Activated CD4-positive, alpha-beta T cell treated with anti-CD3 and anti-CD28 coated beads, Interleukin-2, amount 50 U/mL, for 1 hour (primary cell): Measurements from ENCODE around the gene DOK3.
A peak's percentile ranks its signal among the peaks of the same experiment; 100 is the strongest.

Experiments
- DNase-seq: peaks from one replicate; pipeline ENCODE4 v3.0.0-alpha.2; 2020

The DOK3 gene

DNA sequence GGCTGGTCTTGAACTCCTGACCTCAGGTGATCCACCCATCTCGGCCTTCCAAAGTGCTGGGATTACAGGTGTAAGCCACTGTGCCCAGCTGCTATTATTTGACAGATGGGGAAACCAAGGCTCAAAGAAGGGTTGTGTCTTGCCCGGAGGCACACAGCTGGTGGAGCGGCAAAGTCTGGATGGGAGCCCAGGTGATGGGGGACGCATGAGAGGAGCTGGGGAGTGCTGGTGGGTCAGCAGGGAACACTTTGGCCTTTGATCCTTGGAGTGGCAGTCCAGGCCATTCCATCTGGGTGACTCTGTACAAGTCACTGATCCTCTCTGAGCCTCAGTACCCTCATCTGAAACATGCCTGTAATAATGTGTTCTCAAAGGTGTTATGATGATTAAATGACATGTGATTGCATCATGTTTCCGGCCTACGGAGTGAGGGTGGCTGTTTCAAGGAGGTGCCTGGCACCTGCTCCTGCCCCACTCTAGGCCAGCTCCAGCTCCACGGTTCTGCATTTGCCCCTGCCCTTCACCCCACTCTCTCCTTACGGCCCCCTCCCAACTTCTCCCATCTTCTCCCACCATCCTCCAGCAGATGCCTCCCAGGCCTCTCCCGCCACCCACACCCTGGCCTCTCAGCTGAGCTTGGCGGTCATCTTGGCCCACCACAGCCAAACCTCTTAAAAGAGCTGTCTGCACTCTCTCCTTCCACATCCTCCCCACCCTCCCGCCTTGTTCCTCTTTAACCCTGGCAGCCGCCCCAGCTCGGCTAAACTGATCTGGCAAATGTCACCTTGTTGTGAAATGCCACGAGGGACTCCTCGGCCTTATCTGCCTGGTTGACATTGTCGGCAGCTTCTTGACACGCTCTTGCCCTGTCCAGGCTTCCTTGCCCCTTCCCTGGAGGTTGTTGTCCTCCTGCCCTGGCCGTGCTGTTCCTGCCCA, 30.6 kb downstream of the DOK3 start:
- no peak for DNase-seq

- DNase-seq, result no peak
Observed at GRCh38 chr5:177477701-177478477, 31.7 kb downstream of the DOK3 start.

DNA sequence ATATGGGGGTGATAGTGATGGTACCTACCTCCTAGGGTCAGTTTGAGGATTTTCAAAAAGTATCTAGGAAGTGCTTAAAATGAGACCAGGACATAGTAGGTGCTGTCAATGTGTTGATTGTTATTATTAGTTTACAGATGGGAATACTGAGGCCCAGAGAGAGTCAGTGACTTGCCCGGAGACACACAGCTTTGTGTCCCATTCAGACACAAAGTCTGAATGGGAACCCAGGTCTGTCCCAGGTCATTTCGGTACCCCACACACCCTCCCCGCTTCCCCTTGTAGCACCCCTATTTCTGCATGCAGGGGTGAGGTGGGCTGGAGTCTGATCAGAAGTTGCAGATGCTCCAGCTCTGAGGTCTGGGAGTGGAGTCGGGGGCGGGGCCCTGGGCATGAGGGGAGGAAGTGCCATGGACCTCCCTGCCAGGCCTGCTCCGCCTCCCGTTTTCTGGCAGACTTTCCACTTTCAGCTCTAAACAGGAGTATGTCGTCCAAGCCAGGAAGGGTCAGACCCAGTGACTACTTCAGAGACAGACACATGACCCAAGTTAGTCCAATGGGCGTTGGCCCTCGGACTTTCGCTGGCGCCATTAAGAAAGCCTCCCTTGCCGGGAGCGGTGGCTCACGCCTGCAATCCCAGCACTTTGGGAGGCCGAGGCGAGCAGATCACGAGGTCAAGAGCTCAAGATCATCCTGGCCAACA, 32.9 kb downstream of the DOK3 start:
- DNase-seq, result no peak

DNA sequence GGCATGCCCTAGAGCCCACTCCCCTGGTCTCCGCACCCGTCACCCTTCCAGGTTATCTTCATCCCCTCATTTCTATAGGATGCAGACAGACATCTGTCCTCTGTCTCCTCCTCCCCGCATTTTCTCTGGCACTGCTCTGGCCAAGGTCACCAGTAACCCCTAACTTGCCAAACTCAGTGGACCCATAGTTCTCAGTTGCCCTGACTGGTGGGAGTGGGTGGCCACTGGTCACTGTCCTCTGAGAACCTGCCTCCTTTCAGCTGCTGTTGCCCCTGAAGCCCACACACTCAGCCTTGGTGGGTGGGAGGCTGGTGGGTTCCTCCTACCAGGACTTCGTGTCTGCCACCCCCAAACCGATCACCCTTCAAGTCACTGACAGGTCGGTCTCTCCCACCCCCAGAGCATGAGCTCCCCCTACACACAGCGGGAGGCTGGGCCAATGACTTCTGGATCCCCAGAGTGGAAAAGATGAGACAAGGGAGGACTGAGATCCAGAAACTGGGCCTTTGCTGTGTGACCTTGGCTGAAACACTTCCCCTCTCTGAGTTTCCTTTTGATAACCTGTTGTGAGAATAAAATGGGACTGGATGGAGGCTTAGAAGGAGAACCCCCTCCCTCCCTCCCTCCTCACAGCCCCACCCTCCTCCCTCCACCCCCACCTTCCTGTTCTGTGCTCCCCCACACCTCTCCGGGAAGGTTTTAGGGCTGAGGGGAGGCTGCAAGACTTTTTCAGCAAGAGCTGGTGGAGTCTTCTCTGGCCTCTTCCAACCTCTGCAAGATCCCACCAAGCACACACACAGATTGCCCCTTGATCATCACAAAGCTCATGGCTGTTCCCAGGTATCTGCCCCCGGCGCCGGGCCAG, 33.8 kb downstream of the DOK3 start:
- DNase-seq, result no peak

- DNase-seq, result no peak
Observed at GRCh38 chr5:177474846-177475562, 34.6 kb downstream of the DOK3 start.

DNA sequence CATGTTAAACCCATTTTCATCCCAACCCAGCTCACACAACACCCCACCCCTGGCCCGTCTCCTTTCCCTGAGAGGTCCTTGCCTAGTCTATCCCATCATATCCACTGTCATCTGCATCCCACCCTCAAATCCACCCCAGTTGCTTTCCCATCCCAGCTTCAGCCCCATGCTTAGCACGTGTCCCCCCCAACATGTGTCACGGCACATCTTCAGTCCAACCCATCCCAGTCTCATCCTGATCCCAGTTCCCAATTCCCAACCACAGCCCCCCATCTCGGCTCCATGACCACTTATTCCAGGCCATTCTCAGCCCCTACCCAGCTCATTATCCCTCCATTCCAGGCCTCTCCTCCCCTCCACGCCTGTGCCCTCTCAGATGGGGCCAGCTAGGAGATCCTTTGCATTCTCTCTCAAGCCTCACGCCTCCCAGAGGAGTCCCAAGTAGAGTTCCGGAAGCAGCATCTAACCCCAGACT, 35.6 kb downstream of the DOK3 start:
- DNase-seq, result no peak

- DNase-seq, result no peak
Observed at GRCh38 chr5:177473443-177474001, 36.1 kb downstream of the DOK3 start, which contains the start of gene DBN1. TSS of gene DBN1 (minus strand) at chr5:177473634. CDS start at chr5:177473521, 113 bp downstream.

GRCh38 chr5:177472460-177473442, 36.9 kb downstream of the DOK3 start:
- peak; percentile 33 for DNase-seq

DNA sequence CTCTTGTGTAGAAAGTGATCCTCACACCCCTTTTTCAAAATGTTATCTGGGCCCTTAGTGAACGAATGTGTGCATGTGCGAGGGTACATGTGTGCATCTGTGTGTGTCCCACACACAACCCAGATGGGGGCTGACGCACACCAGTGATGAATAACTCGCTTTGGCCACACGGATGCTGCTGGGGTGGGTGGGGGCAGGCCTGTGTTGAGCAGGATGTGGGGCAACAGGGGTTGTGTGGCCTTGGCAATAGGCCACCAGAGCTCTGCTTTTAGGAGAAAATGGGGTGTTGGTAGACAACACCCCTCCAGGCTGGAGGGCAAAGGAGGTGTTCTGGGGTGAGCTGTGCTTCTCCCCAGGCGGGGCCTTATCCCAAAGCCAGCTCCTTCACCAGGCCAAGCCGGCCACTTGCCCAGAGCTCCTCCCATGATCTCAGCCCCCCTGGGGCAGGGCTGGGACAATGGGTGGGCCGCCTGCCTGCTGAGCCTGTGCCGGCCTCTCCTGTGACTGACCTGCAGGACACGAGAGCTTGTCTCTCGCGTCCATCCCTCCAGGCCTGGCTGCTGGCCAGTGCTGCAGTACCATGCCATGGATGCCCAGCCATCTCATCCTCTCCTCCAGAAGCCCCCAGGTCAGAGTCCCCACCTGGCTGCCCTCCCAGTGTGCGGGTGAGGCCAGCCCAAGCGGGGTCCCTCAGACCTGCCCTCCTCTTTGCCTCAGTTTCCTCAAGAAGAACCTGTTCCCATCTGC, 37.8 kb downstream of the DOK3 start:
- no peak for DNase-seq

- DNase-seq, result no peak
Observed at GRCh38 chr5:177470759-177471536, 38.7 kb downstream of the DOK3 start.

DNA sequence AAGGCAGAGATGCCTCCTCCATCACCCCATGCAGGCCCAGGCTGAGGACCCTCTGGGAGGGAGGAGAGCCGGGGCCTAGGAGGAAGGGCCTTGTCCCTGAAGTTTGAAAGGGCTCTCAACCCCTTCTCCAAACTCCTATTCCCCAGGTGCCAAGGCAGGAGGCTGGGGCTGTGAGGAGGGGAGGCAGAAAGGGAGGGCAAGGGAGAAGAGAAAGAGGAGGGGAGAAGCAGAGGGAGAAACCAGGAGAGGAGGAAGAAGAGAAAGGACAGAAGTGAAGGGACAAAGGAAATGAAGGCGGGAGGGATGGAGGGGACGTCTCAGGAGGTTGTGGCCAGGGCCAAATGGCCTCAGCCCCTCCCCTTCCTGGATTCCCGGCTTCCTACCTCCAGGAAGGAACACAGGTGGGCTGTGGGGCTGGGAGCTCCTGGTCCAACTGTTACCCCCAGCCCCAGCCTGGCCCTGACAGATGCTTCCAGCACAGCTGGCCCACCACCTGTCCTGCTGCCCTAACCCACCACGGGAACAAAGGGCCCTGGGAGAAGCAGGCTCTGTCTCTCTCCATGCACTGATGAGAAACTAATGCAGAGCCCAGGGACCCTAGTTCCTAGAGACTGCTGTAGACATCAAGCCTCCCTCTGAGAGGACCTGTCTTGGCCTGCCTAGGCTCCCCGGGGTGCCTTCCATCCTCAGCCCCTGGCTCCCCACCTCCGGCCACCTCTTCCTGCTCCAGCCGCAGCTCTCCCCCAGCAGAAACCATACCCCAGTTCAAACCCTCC, 39.7 kb downstream of the DOK3 start:
- DNase-seq, result no peak

DNA sequence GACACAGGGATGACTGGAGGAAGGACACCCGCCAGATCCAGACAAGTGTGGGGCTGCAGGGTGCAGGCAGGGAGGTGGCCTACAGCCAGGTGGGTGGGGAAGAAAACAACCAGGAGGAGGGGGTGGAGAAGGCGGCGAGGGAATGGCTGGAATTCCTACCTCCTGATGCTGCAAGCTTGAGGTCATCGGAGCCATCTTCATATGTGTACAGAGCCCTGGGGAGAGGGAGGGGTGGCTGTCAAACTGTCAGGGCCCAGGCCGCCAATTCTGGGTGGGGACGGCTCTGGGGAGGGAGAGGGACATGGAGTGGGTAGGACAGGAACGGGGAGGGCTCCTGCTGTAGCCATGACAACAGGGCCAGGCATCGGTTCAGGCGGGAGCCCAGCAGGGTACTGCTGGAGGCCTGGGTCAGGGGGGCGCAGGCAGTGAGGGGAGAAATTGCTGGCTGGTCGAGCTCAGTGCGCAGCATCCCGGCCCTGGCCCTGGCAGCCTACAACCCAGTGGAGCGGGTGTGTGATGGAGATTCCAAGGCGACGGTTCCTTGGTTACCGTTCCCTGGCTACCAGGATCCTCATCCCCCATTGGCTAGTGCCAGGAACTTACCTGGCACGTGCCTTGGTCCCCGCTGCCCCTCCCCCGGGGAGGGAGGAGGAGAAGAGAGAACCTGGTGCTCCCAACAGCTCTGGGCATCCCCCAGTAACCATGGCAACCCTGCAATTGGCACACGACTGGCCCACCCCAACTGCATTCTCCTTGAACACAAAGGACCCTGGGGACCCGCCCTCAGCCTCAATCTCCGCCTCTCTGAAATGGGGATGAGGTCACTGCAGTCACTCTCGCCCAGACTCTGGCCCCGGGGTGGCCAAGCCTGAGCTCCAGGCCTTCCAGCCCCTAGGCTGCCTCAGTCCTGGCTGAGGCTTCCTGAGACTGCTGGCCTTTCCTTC, 40.7 kb downstream of the DOK3 start:
- no peak for DNase-seq

DNA sequence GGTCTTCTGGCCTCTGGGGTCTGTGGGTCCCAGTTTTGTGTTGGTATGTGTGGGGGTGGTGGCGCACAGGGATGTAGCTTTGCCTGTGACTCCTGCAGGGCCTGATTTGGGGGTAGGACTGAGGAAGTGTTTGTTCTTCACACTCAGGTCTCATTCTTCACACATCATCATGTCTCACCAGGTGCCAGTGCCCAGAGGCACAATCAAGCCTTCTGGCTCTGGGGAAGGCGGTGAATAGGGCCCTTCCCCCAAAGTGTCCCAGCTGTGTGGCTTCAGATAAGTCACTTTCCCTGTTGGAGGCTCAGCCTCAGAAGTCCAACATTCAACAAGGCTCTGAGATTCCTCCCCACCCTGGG, 41.3 kb downstream of the DOK3 start:
- DNase-seq, result no peak

DNA sequence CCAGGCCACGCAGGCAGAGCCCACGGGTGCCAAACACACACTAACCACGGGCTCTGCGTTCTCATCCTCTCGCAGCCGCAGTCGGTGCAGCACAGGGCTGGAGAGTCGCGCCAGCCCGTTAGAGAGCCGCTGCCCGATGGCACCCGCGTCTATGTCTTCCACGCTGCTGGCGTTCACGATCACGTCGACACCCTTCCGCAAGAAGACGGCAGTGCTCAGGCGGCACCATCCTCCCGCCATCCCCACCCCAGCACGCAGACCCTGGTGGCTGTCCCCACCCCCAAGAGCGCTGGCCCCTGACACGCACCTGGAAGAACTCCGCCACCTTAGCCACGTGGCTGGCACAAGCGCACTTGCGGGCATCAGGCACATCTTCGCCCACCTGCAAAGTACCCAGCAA, 42.2 kb downstream of the DOK3 start:
- no peak for DNase-seq

DNA sequence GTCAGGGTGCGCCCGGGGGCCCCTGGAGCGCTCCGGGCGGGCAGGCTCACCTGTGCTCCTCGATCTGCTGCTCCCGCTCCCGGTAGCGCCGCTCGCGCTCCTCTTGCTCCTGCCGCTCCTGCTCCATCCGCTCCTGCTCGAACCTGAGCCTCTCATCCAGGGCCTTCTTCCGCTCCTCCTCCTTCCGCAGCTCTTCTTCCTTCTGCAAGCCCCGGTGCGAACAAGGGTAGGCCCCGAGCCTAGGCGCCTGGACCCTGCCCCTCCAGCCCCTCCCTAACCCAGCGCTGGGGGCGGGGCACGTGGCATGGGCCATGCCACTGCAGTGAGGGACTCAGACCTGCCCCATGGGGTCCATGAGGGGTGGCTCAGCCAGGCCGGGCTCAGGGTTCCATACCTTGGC, 42.8 kb downstream of the DOK3 start:
- no peak for DNase-seq

GRCh38 chr5:177465044-177465443, 44.6 kb downstream of the DOK3 start:
- DNase-seq, result no peak
